NCI-H2081 (cell line): Measurements from ENCODE around the gene USP3.

Experiments used
- DNase-seq, 2 experiments: peaks; one replicate each; lab custom pipeline; 2025; lab: John Stamatoyannopoulos, UW

USP3 gene

GRCh38 chr15:63504247-63504978 lies at the start of gene USP3:
TSS of gene USP3 (plus strand) at chr15:63504593. CDS start at chr15:63504740, 147 bp downstream.
- peak; percentile 93 to 94 for DNase-seq

GRCh38 chr15:63456258-63456657 lies 48.1 kb upstream of the USP3 start:
- DNase-seq = no peak

GRCh38 chr15:63457379-63457778 lies 47.0 kb upstream of the USP3 start:
- no peak for DNase-seq

GRCh38 chr15:63458026-63458425 lies 46.4 kb upstream of the USP3 start:
- no peak for DNase-seq

- no peak for DNase-seq
Observed at GRCh38 chr15:63458794-63459395, 45.5 kb upstream of the USP3 start.

- no peak for DNase-seq
Observed at GRCh38 chr15:63460210-63461155, 43.9 kb upstream of the USP3 start.

- no peak for DNase-seq
Observed at GRCh38 chr15:63461230-63461985, 43.0 kb upstream of the USP3 start.

- no peak for DNase-seq
Observed at GRCh38 chr15:63462088-63462487, 42.3 kb upstream of the USP3 start.

- DNase-seq = peak; percentile 20 to 38
Observed at GRCh38 chr15:63463036-63463435, 41.4 kb upstream of the USP3 start.

GRCh38 chr15:63463793-63464192 lies 40.6 kb upstream of the USP3 start:
- no peak for DNase-seq

- no peak for DNase-seq
Observed at GRCh38 chr15:63465104-63465503, 39.3 kb upstream of the USP3 start.

- DNase-seq = peak; percentile 77 to 87
Observed at GRCh38 chr15:63466378-63467192, 37.8 kb upstream of the USP3 start.

- DNase-seq = no peak
Observed at GRCh38 chr15:63469190-63469589, 35.2 kb upstream of the USP3 start.

GRCh38 chr15:63469984-63470383 lies 34.4 kb upstream of the USP3 start:
- no peak for DNase-seq

- peak in 1 of 2 experiments; percentile 33 for DNase-seq
Observed at GRCh38 chr15:63473007-63473748, 31.2 kb upstream of the USP3 start.

GRCh38 chr15:63473749-63473998 lies 30.7 kb upstream of the USP3 start:
- DNase-seq = no peak

GRCh38 chr15:63473999-63474809 lies 30.2 kb upstream of the USP3 start:
- DNase-seq = peak in 1 of 2 experiments; percentile 43

GRCh38 chr15:63474810-63475316 lies 29.5 kb upstream of the USP3 start:
- DNase-seq = no peak

GRCh38 chr15:63475707-63476106 lies 28.7 kb upstream of the USP3 start:
- no peak for DNase-seq
